Subcutaneous adipose tissue (tissue), 4 donors: ENCODE measurements around the gene SLC25A34. TPM values are rescaled to one million over a fixed set of nuclear protein-coding genes. Genes with fewer than 3 reads are reported as not detected.

ENCODE experiments used
- total RNA-seq, 4 donors: library from RNA; depleted of rRNA; stranded (reverse); fragments of >200 nt; gene quantifications; one replicate each; pipeline ENCODE4 v1.1.0, GENCODE V29; 2016

Gene SLC25A34
- total RNA-seq, 4 donors from 2014 or later = 0.44 to 11.1 (median 1.1) TPM

Other genes starting within 250 kb of the SLC25A34 start
- gene CASP9, start 212.0 kb upstream of the SLC25A34 start, total RNA-seq = 10 to 100 TPM; 10.1 to 12.1 (median 10.3) TPM
- 10 to 100 TPM; 12.1 to 22.3 (median 13.8) TPM for gene DNAJC16, start 209.4 kb upstream of the SLC25A34 start, total RNA-seq
- under 1 TPM in 2 of 4 donors, not detected in 2; 0.49 to 0.68 TPM for gene AGMAT, start 151.2 kb upstream of the SLC25A34 start, total RNA-seq
- gene DDI2, start 118.8 kb upstream of the SLC25A34 start, total RNA-seq = 100 to 1,000 TPM in 3 of 4 donors, 10 to 100 TPM in 1; 88.1 to 124 (median 115) TPM
- gene PLEKHM2, start 51.9 kb upstream of the SLC25A34 start, total RNA-seq = 10 to 100 TPM; 41.9 to 74.5 (median 55.7) TPM
- not detected for gene TMEM82, start 6.2 kb downstream of the SLC25A34 start, total RNA-seq
- 10 to 100 TPM in 3 of 4 donors, 1 to 10 TPM in 1; 5.1 to 21.9 (median 14.9) TPM for gene FBLIM1, start 22.5 kb downstream of the SLC25A34 start, total RNA-seq
- gene UQCRHL, start 71.4 kb downstream of the SLC25A34 start, total RNA-seq = 1 to 10 TPM; 1.5 to 2.6 (median 1.7) TPM
- gene SPEN, start 111.4 kb downstream of the SLC25A34 start, total RNA-seq = 10 to 100 TPM; 44.0 to 83.3 (median 67.1) TPM
- 10 to 100 TPM; 21.6 to 42.0 (median 25.4) TPM for gene ZBTB17, start 239.8 kb downstream of the SLC25A34 start, total RNA-seq